ENCODE data around the gene LCN10.

GRCh38 chr9:136693490-136694162 lies 49.1 kb downstream of the LCN10 start:
- TF ChIP-seq CTCF (IDR thresholded peaks at IDR 0.05) (no peak), POLR2A (IDR thresholded peaks at IDR 0.05) (peak in 1 of 4 donors; percentile 34), POLR2AphosphoS5 (IDR thresholded peaks at IDR 0.05) (no peak)

Data from upper lobe of left lung (tissue), 4 donors.